ENCODE results near the gene ADGRG6. TPM values are rescaled to one million over a fixed set of nuclear protein-coding genes. Genes with fewer than 3 reads are reported as not detected.

Gene ADGRG6
- 0.07 TPM in 1 of 2 replicates, not detected in the other for total RNA-seq

DNA sequence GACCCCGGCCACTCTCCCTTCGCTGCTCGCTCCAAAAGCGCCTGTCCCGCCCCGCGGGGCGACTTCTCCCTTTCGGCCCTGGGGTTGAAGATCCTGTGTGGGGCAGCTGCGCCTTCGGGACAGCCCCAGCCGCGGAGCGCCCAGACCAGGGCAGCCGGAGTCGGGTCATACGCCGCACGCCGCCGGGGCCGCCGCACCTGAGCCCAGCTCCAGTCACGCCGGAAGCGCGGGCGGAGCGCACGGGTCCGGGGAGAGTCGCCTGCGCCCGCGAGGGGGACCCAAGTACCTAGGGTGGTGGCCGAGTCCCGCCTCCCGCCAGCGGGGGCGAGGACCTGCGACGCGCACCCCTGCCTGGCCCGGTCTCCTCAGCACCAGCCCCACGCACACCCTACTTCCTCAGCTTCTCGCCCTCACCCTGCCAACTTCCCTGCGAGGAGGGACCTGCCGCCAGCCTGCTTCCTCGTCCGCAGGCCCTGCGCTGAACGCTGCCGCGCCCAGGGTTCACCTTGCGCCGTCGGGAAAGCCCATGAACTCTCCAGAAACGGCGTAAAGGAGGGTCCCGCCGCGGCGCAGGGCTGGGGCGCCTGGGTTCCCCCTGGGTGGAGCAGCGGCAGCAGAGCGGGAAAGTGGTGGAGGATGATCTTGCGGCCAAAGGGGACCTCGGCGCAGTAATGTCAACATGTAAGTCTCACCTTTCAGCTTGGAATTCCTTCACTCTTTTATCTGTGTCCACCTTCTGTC, at the start of gene ADGRG6:
ADGRG6 (plus strand) TSS at position 357 of the 741 bp plus-strand sequence; CDS start at position 680, 323 bp downstream.
- no peaks in the 10 kb centered on the region for H3K9me3 Mint-ChIP-seq
- H3K4me1 Mint-ChIP-seq (ENCODE audit: low read depth): peaks cover 2% of the 10 kb centered on the region
- peak within 1 kb of the TSS; percentile 69 for H3K4me3 Mint-ChIP-seq (ENCODE audit: low read depth)
- intact Hi-C loops (cut with micrococcal nuclease): no loop called here
- H3K27me3 Mint-ChIP-seq (ENCODE audit: low read depth): peaks cover 57% of the 10 kb centered on the region
- H3K27ac Mint-ChIP-seq: no peak within 1 kb of the TSS
- DNase-seq (ENCODE audit: low spot score): peak; percentile 8
- no peaks in the 10 kb centered on the region for H3K36me3 Mint-ChIP-seq (ENCODE audit: low read depth)

GRCh38 chr6:142254513-142254912, 47.3 kb upstream of the ADGRG6 start:
- Mint-ChIP-seq H3K4me1 (ENCODE audit: low read depth) (no peaks in the 10 kb centered on the region), H3K4me3 (ENCODE audit: low read depth) (no peak overlapping the region), H3K9me3 (no peaks in the 10 kb centered on the region), H3K36me3 (ENCODE audit: low read depth) (no peaks in the 10 kb centered on the region), H3K27ac (no peak overlapping the region), H3K27me3 (ENCODE audit: low read depth) (no peaks in the 10 kb centered on the region)
- intact Hi-C loops (cut with micrococcal nuclease): no loop called here
- no peak for DNase-seq (ENCODE audit: low spot score)

GRCh38 chr6:142255785-142256184, 46.0 kb upstream of the ADGRG6 start:
- H3K9me3 Mint-ChIP-seq: no peaks in the 10 kb centered on the region
- no peak overlapping the region for H3K4me3 Mint-ChIP-seq (ENCODE audit: low read depth)
- H3K27me3 Mint-ChIP-seq (ENCODE audit: low read depth): peaks cover 2% of the 10 kb centered on the region
- DNase-seq (ENCODE audit: low spot score): no peak
- H3K27ac Mint-ChIP-seq: no peak overlapping the region
- intact Hi-C loops (cut with micrococcal nuclease): no loop called here
- no peaks in the 10 kb centered on the region for H3K36me3 Mint-ChIP-seq (ENCODE audit: low read depth)
- H3K4me1 Mint-ChIP-seq (ENCODE audit: low read depth): no peaks in the 10 kb centered on the region

DNA sequence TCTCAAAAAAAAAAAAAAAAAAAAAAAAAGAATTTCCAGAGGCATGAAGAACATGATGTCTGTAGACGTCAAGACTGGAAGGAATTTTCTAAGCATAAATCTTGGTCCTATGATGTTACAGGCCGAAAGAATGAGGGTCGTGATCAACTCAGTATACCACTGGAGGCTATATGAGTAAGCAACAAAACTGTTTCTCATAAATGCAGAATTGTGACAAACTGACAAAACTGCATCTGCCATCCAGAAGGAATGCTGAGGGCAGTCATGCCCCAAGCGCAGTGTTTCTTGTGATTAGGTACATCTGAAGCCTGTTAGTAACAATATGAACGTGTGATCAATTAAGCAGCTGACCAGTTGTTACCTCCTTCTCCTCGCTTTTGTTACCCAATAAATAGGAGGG, 43.5 kb upstream of the ADGRG6 start:
- Mint-ChIP-seq H3K4me1 (ENCODE audit: low read depth) (no peaks in the 10 kb centered on the region), H3K27ac (no peak overlapping the region), H3K4me3 (ENCODE audit: low read depth) (no peak overlapping the region), H3K27me3 (ENCODE audit: low read depth) (peaks cover 2% of the 10 kb centered on the region), H3K36me3 (ENCODE audit: low read depth) (no peaks in the 10 kb centered on the region), H3K9me3 (no peaks in the 10 kb centered on the region)
- intact Hi-C loops (cut with micrococcal nuclease): no loop called here
- DNase-seq (ENCODE audit: low spot score): no peak

DNA sequence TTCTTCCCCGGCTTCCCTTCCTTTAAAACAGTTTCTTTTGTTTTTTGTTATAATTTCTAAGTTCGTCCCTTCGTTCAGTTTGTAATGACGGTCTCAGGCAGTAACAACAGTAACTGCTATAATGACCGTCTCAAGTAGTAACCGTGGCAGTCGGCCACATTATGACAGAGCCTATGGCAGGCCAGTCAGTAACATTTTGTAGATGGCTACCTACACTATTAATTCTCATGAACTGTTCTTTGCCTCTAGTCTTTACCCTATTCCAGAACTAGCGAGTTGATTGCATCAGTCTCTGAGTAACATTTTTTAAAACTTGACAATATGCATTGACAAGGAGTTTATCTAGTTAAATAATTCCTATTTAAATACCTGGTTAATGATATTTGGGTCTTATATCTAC, 43.0 kb upstream of the ADGRG6 start:
- no peaks in the 10 kb centered on the region for H3K9me3 Mint-ChIP-seq
- H3K36me3 Mint-ChIP-seq (ENCODE audit: low read depth): no peaks in the 10 kb centered on the region
- H3K27ac Mint-ChIP-seq: no peak overlapping the region
- H3K4me3 Mint-ChIP-seq (ENCODE audit: low read depth): no peak overlapping the region
- H3K27me3 Mint-ChIP-seq (ENCODE audit: low read depth): peaks cover 2% of the 10 kb centered on the region
- H3K4me1 Mint-ChIP-seq (ENCODE audit: low read depth): no peaks in the 10 kb centered on the region
- intact Hi-C loops (cut with micrococcal nuclease): no loop called here
- no peak for DNase-seq (ENCODE audit: low spot score)

DNA sequence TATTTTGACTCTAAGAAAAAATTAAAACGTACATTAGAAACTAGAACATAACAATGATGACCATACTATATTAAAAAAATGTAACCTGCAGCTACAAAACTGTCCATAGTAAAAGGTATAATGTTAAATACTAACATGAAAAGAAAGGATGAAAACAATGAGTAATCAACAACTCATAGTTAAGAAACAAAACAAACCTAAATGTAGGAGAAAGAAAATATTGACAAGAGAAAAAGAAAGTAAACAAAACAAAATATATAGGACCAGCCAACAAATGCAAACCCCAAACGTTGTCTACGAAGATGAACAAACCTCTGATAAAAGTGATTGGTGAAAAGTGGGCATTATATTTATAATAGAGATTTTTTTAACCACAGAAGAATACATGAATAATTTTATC, 41.1 kb upstream of the ADGRG6 start:
- Mint-ChIP-seq H3K27ac (no peak overlapping the region), H3K9me3 (no peaks in the 10 kb centered on the region), H3K27me3 (ENCODE audit: low read depth) (peaks cover 4% of the 10 kb centered on the region), H3K36me3 (ENCODE audit: low read depth) (no peaks in the 10 kb centered on the region), H3K4me1 (ENCODE audit: low read depth) (no peaks in the 10 kb centered on the region), H3K4me3 (ENCODE audit: low read depth) (no peak overlapping the region)
- no peak for DNase-seq (ENCODE audit: low spot score)
- intact Hi-C loops (cut with micrococcal nuclease): no loop called here

DNA sequence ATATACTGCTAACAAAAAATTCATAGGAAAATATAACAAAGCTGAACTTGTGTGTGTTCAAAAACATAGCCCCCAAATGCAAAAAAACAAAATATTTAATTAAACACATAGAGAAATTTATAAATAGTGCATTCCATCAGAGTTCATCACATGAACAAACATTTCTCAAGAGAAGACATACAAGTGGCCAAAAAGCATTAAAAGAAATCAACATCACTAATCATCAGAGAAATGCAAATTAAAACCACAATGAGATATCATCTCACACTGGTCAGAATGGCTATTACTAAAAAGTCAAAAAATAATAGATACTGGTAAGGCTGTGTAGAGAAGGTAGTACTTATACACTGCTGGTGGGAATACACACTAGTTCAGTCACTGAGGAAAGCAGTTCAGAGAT, 39.6 kb upstream of the ADGRG6 start:
- H3K9me3 Mint-ChIP-seq: no peaks in the 10 kb centered on the region
- peaks cover 4% of the 10 kb centered on the region for H3K27me3 Mint-ChIP-seq (ENCODE audit: low read depth)
- no peak overlapping the region for H3K27ac Mint-ChIP-seq
- intact Hi-C loops (cut with micrococcal nuclease): no loop called here
- no peaks in the 10 kb centered on the region for H3K36me3 Mint-ChIP-seq (ENCODE audit: low read depth)
- no peak for DNase-seq (ENCODE audit: low spot score)
- no peak overlapping the region for H3K4me3 Mint-ChIP-seq (ENCODE audit: low read depth)
- H3K4me1 Mint-ChIP-seq (ENCODE audit: low read depth): no peaks in the 10 kb centered on the region

GRCh38 chr6:142265476-142265875, 36.3 kb upstream of the ADGRG6 start:
- no peaks in the 10 kb centered on the region for H3K36me3 Mint-ChIP-seq (ENCODE audit: low read depth)
- H3K4me3 Mint-ChIP-seq (ENCODE audit: low read depth): no peak overlapping the region
- no peaks in the 10 kb centered on the region for H3K9me3 Mint-ChIP-seq
- H3K27me3 Mint-ChIP-seq (ENCODE audit: low read depth): peaks cover 4% of the 10 kb centered on the region
- H3K27ac Mint-ChIP-seq: no peak overlapping the region
- DNase-seq (ENCODE audit: low spot score): no peak
- intact Hi-C loops (cut with micrococcal nuclease): no loop called here
- no peaks in the 10 kb centered on the region for H3K4me1 Mint-ChIP-seq (ENCODE audit: low read depth)

GRCh38 chr6:142266060-142266459, 35.7 kb upstream of the ADGRG6 start:
- H3K4me1 Mint-ChIP-seq (ENCODE audit: low read depth): no peaks in the 10 kb centered on the region
- no peaks in the 10 kb centered on the region for H3K36me3 Mint-ChIP-seq (ENCODE audit: low read depth)
- no peak overlapping the region for H3K4me3 Mint-ChIP-seq (ENCODE audit: low read depth)
- H3K9me3 Mint-ChIP-seq: no peaks in the 10 kb centered on the region
- intact Hi-C loops (cut with micrococcal nuclease): no loop called here
- no peak for DNase-seq (ENCODE audit: low spot score)
- H3K27ac Mint-ChIP-seq: no peak overlapping the region
- peaks cover 2% of the 10 kb centered on the region for H3K27me3 Mint-ChIP-seq (ENCODE audit: low read depth)

DNA sequence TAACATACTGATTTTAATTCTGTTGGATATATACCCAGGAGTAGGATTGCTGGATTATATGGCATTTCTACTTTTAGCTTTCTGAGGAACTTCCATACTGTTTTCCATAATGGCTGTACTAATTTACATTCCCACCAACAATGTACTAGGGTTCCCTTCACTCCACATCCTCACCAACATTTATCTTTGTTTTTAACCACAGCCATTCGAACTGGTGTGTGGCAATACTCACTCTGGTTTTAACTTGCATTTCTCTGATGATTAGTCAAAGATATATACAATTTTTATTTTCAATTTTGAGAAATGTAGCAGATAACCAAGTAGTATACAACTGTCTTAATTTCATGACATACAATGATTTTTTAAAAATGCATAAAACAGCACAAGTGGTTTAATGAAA, 30.3 kb upstream of the ADGRG6 start:
- Mint-ChIP-seq H3K27ac (no peak overlapping the region), H3K27me3 (ENCODE audit: low read depth) (peaks cover 2% of the 10 kb centered on the region), H3K9me3 (no peaks in the 10 kb centered on the region), H3K36me3 (ENCODE audit: low read depth) (no peaks in the 10 kb centered on the region), H3K4me3 (ENCODE audit: low read depth) (no peak overlapping the region), H3K4me1 (ENCODE audit: low read depth) (no peaks in the 10 kb centered on the region)
- no peak for DNase-seq (ENCODE audit: low spot score)
- intact Hi-C loops (cut with micrococcal nuclease): no loop called here

DNA sequence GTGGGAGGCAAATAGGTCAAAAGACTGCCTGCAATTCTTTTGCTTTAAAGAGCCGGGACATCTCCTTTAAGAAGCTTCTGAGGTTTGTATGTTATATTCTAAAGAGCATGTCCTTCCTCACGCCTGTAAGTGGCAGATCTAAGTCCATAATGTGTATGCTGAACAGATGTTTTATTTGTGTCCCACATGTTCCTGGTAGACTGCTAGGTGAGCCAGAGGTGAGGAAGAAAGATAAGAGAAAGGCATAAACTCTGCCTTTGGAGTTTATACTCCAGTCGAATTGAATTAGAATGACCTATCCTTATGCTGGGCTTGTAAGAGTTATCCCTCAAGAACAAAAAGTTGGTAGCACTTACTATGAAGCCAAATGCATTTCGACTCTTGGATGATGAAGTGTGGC, 27.2 kb upstream of the ADGRG6 start:
- no peak for DNase-seq (ENCODE audit: low spot score)
- intact Hi-C loops (cut with micrococcal nuclease): no loop called here
- peaks cover 2% of the 10 kb centered on the region for H3K27me3 Mint-ChIP-seq (ENCODE audit: low read depth)
- no peak overlapping the region for H3K27ac Mint-ChIP-seq
- H3K4me3 Mint-ChIP-seq (ENCODE audit: low read depth): no peak overlapping the region
- H3K9me3 Mint-ChIP-seq: no peaks in the 10 kb centered on the region
- no peaks in the 10 kb centered on the region for H3K36me3 Mint-ChIP-seq (ENCODE audit: low read depth)
- H3K4me1 Mint-ChIP-seq (ENCODE audit: low read depth): no peaks in the 10 kb centered on the region

GRCh38 chr6:142275236-142276006, 26.4 kb upstream of the ADGRG6 start:
- Mint-ChIP-seq H3K9me3 (no peaks in the 10 kb centered on the region), H3K4me1 (ENCODE audit: low read depth) (no peaks in the 10 kb centered on the region), H3K4me3 (ENCODE audit: low read depth) (no peak overlapping the region), H3K36me3 (ENCODE audit: low read depth) (no peaks in the 10 kb centered on the region), H3K27ac (no peak overlapping the region), H3K27me3 (ENCODE audit: low read depth) (peaks cover 2% of the 10 kb centered on the region)
- intact Hi-C loops (cut with micrococcal nuclease): no loop called here
- DNase-seq (ENCODE audit: low spot score): no peak

DNA sequence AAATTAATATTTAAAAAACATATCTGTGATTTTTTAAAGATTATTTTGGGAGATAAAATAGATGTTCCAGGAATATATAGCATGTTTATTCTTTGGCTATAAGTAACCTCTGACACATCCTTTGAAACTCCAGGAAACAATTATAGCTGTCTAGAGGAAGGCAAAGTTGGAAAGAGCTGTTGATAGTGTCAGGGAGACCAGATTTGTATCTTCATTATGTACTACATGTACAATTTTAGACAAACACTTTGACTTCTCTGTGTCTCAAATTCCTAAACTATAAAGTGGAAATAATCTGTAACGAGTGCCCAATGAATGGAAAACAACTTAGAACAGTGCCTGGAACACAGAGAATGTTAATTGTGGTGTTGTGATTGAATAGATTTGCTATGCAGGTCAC, 25.6 kb upstream of the ADGRG6 start:
- intact Hi-C loops (cut with micrococcal nuclease): no loop called here
- no peak for DNase-seq (ENCODE audit: low spot score)
- peaks cover 2% of the 10 kb centered on the region for H3K27me3 Mint-ChIP-seq (ENCODE audit: low read depth)
- no peak overlapping the region for H3K4me3 Mint-ChIP-seq (ENCODE audit: low read depth)
- H3K9me3 Mint-ChIP-seq: no peaks in the 10 kb centered on the region
- H3K36me3 Mint-ChIP-seq (ENCODE audit: low read depth): no peaks in the 10 kb centered on the region
- H3K4me1 Mint-ChIP-seq (ENCODE audit: low read depth): no peaks in the 10 kb centered on the region
- H3K27ac Mint-ChIP-seq: no peak overlapping the region
